SK-N-SH treated with all-trans-retinoic acid at 6 μM for 48 hours (cell line): ENCODE data around the gene VAV3.

Experiments used
- ARNTL ChIP-seq: fragments of 450-650 bp; formaldehyde crosslinking; IDR thresholded peaks from 2 replicates; pipeline ENCODE4 v1.5.0; 2020; ENCODE audit warnings: low read depth, mild to moderate bottlenecking, moderate library complexity, borderline replicate concordance
- CSDC2 ChIP-seq: fragments of 250-450 bp; sonication (Bioruptor Pico); IDR thresholded peaks from 2 replicates; pipeline ENCODE4 v1.5.0; 2020; ENCODE audit warnings: mild to moderate bottlenecking, moderate library complexity
- ESRRG ChIP-seq: fragments of 250-450 bp; sonication (Bioruptor Pico); IDR thresholded peaks from 2 replicates; pipeline ENCODE4 v1.6.1; 2021; ENCODE audit warnings: mild to moderate bottlenecking
- GLIS3 ChIP-seq: fragments of 250-450 bp; sonication (Bioruptor Pico); IDR thresholded peaks from 2 replicates; pipeline ENCODE4 v1.5.0; 2020; ENCODE audit warnings: mild to moderate bottlenecking, moderate library complexity
- ISL1 ChIP-seq: fragments of 250-450 bp; sonication (Bioruptor Pico); IDR thresholded peaks from 2 replicates; pipeline ENCODE4 v2.1.2; 2022; ENCODE audit warnings: mild to moderate bottlenecking, moderate library complexity
- PATZ1 ChIP-seq: fragments of 250-450 bp; sonication (Bioruptor Pico); IDR thresholded peaks from 2 replicates; pipeline ENCODE4 v1.8.0; 2020; ENCODE audit warnings: mild to moderate bottlenecking, moderate library complexity, borderline replicate concordance
- PPARA ChIP-seq: fragments of 250-450 bp; sonication (Bioruptor Pico); IDR thresholded peaks from 2 replicates; pipeline ENCODE4 v1.5.0; 2020; ENCODE audit warnings: mild to moderate bottlenecking, borderline replicate concordance
- RARB ChIP-seq: fragments of 250-450 bp; sonication (Bioruptor Pico); IDR thresholded peaks from 2 replicates; pipeline ENCODE4 v1.8.0; 2021; ENCODE audit warnings: mild to moderate bottlenecking, moderate library complexity
- SNAI2 ChIP-seq: fragments of 250-450 bp; sonication (Bioruptor Pico); IDR thresholded peaks from 2 replicates; pipeline ENCODE4 v1.5.0; 2020; ENCODE audit warnings: mild to moderate bottlenecking, moderate library complexity
- TOX ChIP-seq: fragments of 250-450 bp; sonication (Bioruptor Pico); IDR thresholded peaks from 2 replicates; pipeline ENCODE4 v1.8.0; 2021; ENCODE audit warnings: mild to moderate bottlenecking, moderate library complexity, borderline replicate concordance
- ZFP3 ChIP-seq: fragments of 250-450 bp; sonication (Bioruptor Pico); IDR thresholded peaks from 2 replicates; pipeline ENCODE4 v1.5.0; 2020; ENCODE audit warnings: mild to moderate bottlenecking, moderate library complexity
- ZFP30 ChIP-seq: fragments of 450-650 bp; formaldehyde crosslinking; IDR thresholded peaks from 2 replicates; pipeline ENCODE4 v1.5.0; 2022; ENCODE audit warnings: mild to moderate bottlenecking, moderate library complexity
- ZNF565 ChIP-seq: fragments of 450-650 bp; formaldehyde crosslinking; conservative IDR thresholded peaks from 2 replicates; pipeline ENCODE4 v1.5.0; 2020; ENCODE audit warnings: low read depth, mild to moderate bottlenecking, moderate library complexity
- TF ChIP-seq, protein P1 (sequence below): fragments of 250-450 bp; sonication (Bioruptor Pico); IDR thresholded peaks from 2 replicates; pipeline ENCODE4 v1.5.1; 2020; ENCODE audit warnings: low read depth, mild to moderate bottlenecking, moderate library complexity

GRCh38 chr1:107920561-107920960 lies 44.4 kb downstream of the VAV3 start:
- TF ChIP-seq, protein P1, sequence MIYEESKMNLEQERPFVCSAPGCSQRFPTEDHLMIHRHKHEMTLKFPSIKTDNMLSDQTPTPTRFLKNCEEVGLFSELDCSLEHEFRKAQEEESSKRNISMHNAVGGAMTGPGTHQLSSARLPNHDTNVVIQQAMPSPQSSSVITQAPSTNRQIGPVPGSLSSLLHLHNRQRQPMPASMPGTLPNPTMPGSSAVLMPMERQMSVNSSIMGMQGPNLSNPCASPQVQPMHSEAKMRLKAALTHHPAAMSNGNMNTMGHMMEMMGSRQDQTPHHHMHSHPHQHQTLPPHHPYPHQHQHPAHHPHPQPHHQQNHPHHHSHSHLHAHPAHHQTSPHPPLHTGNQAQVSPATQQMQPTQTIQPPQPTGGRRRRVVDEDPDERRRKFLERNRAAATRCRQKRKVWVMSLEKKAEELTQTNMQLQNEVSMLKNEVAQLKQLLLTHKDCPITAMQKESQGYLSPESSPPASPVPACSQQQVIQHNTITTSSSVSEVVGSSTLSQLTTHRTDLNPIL (CRISPR knock-in tag), result no peak
- TF ChIP-seq PATZ1 (CRISPR knock-in tag), result no peak
- no peak for TF ChIP-seq ARNTL
- TF ChIP-seq RARB (CRISPR knock-in tag), result no peak
- no peak for TF ChIP-seq ESRRG (CRISPR knock-in tag)
- no peak for TF ChIP-seq ZNF565 (CRISPR knock-in tag)
- TF ChIP-seq SNAI2, result no peak
- no peak for TF ChIP-seq ZFP30 (CRISPR knock-in tag)
- TF ChIP-seq CSDC2 (CRISPR knock-in tag), result no peak
- TF ChIP-seq TOX (CRISPR knock-in tag), result no peak
- no peak for TF ChIP-seq ISL1 (CRISPR knock-in tag)
- no peak for TF ChIP-seq ZFP3 (CRISPR knock-in tag)
- no peak for TF ChIP-seq PPARA (CRISPR knock-in tag)
- TF ChIP-seq GLIS3 (CRISPR knock-in tag), result no peak
